Mucosa of stomach (tissue), 1 donor: Measurements from ENCODE around the gene EPHA6.
"Not testable (repeated sequence)": the region's sequence is repeated elsewhere in the genome, so short reads cannot be mapped to it uniquely, and the experiment has no call there.

Experiments
- H3K27me3 ChIP-seq: one replicate; pipeline ENCODE4 v1.7.0; 2013; ENCODE audit warnings: mild to moderate bottlenecking, low read length; ENCODE audit not compliant: control insufficient read depth, insufficient read depth
- H3K36me3 ChIP-seq: one replicate; pipeline ENCODE4 v1.7.0; 2013; ENCODE audit warnings: low read length; ENCODE audit not compliant: control insufficient read depth, insufficient read depth
- H3K4me1 ChIP-seq: one replicate; pipeline ENCODE4 v1.7.0; 2013; ENCODE audit warnings: mild to moderate bottlenecking, low read length; ENCODE audit not compliant: control insufficient read depth, insufficient read depth
- H3K4me3 ChIP-seq: one replicate; pipeline ENCODE4 v1.7.0; 2013; ENCODE audit warnings: low read length
- H3K9ac ChIP-seq: one replicate; pipeline ENCODE4 v1.7.0; 2013; ENCODE audit warnings: mild to moderate bottlenecking, low read length, moderate library complexity
- H3K9me3 ChIP-seq: one replicate; pipeline ENCODE4 v1.7.0; 2013; ENCODE audit warnings: mild to moderate bottlenecking, low read length, moderate library complexity; ENCODE audit not compliant: control insufficient read depth
- donor health status: Pancreatic carcinoma.

Gene EPHA6

GRCh38 chr3:96942131-96942530 lies 127.7 kb downstream of the EPHA6 start:
- H3K9ac ChIP-seq, H3K27me3 ChIP-seq, H3K4me3 ChIP-seq, H3K36me3 ChIP-seq, H3K4me1 ChIP-seq, H3K9me3 ChIP-seq: not testable (repeated sequence)

- Histone ChIP-seq H3K9ac (no peak overlapping the region), H3K9me3 (no peaks in the 10 kb centered on the region), H3K4me3 (no peak overlapping the region), H3K27me3 (no peaks in the 10 kb centered on the region), H3K36me3 (no peaks in the 10 kb centered on the region), H3K4me1 (no peaks in the 10 kb centered on the region)
These were observed 144.5 kb downstream of the EPHA6 start for GRCh38 chr3:96958856-96959255.

GRCh38 chr3:96959474-96959873 lies 145.1 kb downstream of the EPHA6 start:
- Histone ChIP-seq H3K4me1 (no peaks in the 10 kb centered on the region), H3K9me3 (no peaks in the 10 kb centered on the region), H3K9ac (no peak overlapping the region), H3K4me3 (no peak overlapping the region), H3K36me3 (no peaks in the 10 kb centered on the region), H3K27me3 (no peaks in the 10 kb centered on the region)

- H3K36me3 ChIP-seq = no peaks in the 10 kb centered on the region
- H3K9ac ChIP-seq = no peak overlapping the region
- no peaks in the 10 kb centered on the region for H3K27me3 ChIP-seq
- no peaks in the 10 kb centered on the region for H3K4me1 ChIP-seq
- H3K9me3 ChIP-seq = no peaks in the 10 kb centered on the region
- H3K4me3 ChIP-seq = no peak overlapping the region
These were observed 145.7 kb downstream of the EPHA6 start for GRCh38 chr3:96959901-96960641.

- no peak overlapping the region for H3K9ac ChIP-seq
- no peak overlapping the region for H3K4me3 ChIP-seq
- H3K27me3 ChIP-seq = no peaks in the 10 kb centered on the region
- no peaks in the 10 kb centered on the region for H3K9me3 ChIP-seq
- H3K36me3 ChIP-seq = no peaks in the 10 kb centered on the region
- H3K4me1 ChIP-seq = no peaks in the 10 kb centered on the region
These were observed 146.4 kb downstream of the EPHA6 start for GRCh38 chr3:96960661-96961330.

GRCh38 chr3:96961576-96961975 lies 147.2 kb downstream of the EPHA6 start:
- no peaks in the 10 kb centered on the region for H3K4me1 ChIP-seq
- H3K4me3 ChIP-seq = no peak overlapping the region
- H3K9me3 ChIP-seq = no peaks in the 10 kb centered on the region
- no peak overlapping the region for H3K9ac ChIP-seq
- no peaks in the 10 kb centered on the region for H3K27me3 ChIP-seq
- H3K36me3 ChIP-seq = no peaks in the 10 kb centered on the region

GRCh38 chr3:96966181-96966929 lies 152.0 kb downstream of the EPHA6 start:
- no peaks in the 10 kb centered on the region for H3K27me3 ChIP-seq
- H3K9ac ChIP-seq = no peak overlapping the region
- no peaks in the 10 kb centered on the region for H3K9me3 ChIP-seq
- no peaks in the 10 kb centered on the region for H3K36me3 ChIP-seq
- no peak overlapping the region for H3K4me3 ChIP-seq
- H3K4me1 ChIP-seq = no peaks in the 10 kb centered on the region

- no peak overlapping the region for H3K9ac ChIP-seq
- H3K4me1 ChIP-seq = no peaks in the 10 kb centered on the region
- H3K36me3 ChIP-seq = no peaks in the 10 kb centered on the region
- H3K27me3 ChIP-seq = no peaks in the 10 kb centered on the region
- no peak overlapping the region for H3K4me3 ChIP-seq
- no peaks in the 10 kb centered on the region for H3K9me3 ChIP-seq
These were observed 155.8 kb downstream of the EPHA6 start for GRCh38 chr3:96970211-96970610.

- Histone ChIP-seq H3K9ac (no peak overlapping the region), H3K4me3 (no peak overlapping the region), H3K4me1 (no peaks in the 10 kb centered on the region), H3K27me3 (no peaks in the 10 kb centered on the region), H3K9me3 (no peaks in the 10 kb centered on the region), H3K36me3 (no peaks in the 10 kb centered on the region)
These were observed 163.3 kb downstream of the EPHA6 start for GRCh38 chr3:96977671-96978070.

GRCh38 chr3:96983716-96984115 lies 169.3 kb downstream of the EPHA6 start:
- H3K4me3 ChIP-seq, H3K4me1 ChIP-seq, H3K9ac ChIP-seq: not testable (repeated sequence)

GRCh38 chr3:96986241-96986640 lies 171.8 kb downstream of the EPHA6 start:
- no peaks in the 10 kb centered on the region for H3K36me3 ChIP-seq
- no peaks in the 10 kb centered on the region for H3K9me3 ChIP-seq
- H3K4me1 ChIP-seq = no peaks in the 10 kb centered on the region
- no peak overlapping the region for H3K4me3 ChIP-seq
- H3K27me3 ChIP-seq = no peaks in the 10 kb centered on the region
- H3K9ac ChIP-seq = no peak overlapping the region

More at GRCh38 chr3:96983716-96984115, 169.3 kb downstream of the EPHA6 start:
- not testable (repeated sequence) for H3K9me3 ChIP-seq, H3K36me3 ChIP-seq, H3K27me3 ChIP-seq

- Histone ChIP-seq H3K36me3 (no peaks in the 10 kb centered on the region), H3K4me1 (no peaks in the 10 kb centered on the region), H3K27me3 (no peaks in the 10 kb centered on the region), H3K4me3 (no peak overlapping the region), H3K9me3 (no peaks in the 10 kb centered on the region), H3K9ac (no peak overlapping the region)
These were observed 176.8 kb downstream of the EPHA6 start for GRCh38 chr3:96991231-96991630.
